Neutrophil (primary cell): ENCODE measurements around the gene GOLPH3.
"Not testable (repeated sequence)": the region's sequence is repeated elsewhere in the genome, so short reads cannot be mapped to it uniquely, and the experiment has no call there.

Experiments
- H3K27ac ChIP-seq: fragments of 200-600 bp; sonication (generic); 2 replicates; pipeline ENCODE4 v1.5.1; 2016; ENCODE audit warnings: mild to moderate bottlenecking, moderate library complexity
- H3K27me3 ChIP-seq: fragments of 200-600 bp; sonication (generic); 2 replicates; pipeline ENCODE4 v1.6.0; 2016; ENCODE audit warnings: mild to moderate bottlenecking
- H3K36me3 ChIP-seq: fragments of 200-600 bp; sonication (generic); 2 replicates; pipeline ENCODE4 v1.5.1; 2017
- H3K4me1 ChIP-seq, 2 experiments: fragments of 200-600 bp in 1 of 2; sonication (generic) in 1 of 2; 1 replicate in 1 of 2; 2 replicates in 1 of 2; pipeline versions ENCODE4 v1.5.1 to v1.6.1; 2013 to 2016; ENCODE audit warnings: low read depth in 1 of 2, low read length in 1 of 2, mild to moderate bottlenecking in 1 of 2, moderate library complexity in 1 of 2; ENCODE audit not compliant: control insufficient read depth in 1 of 2, insufficient read depth in 1 of 2
- H3K4me3 ChIP-seq, 2 experiments: fragments of 200-600 bp in 1 of 2; sonication (generic) in 1 of 2; 1 replicate in 1 of 2; 2 replicates in 1 of 2; pipeline ENCODE4 v1.5.1; 2013 to 2016; ENCODE audit warnings: low read depth in 1 of 2, low read length in 1 of 2, mild to moderate bottlenecking in 1 of 2, moderate library complexity in 1 of 2
- H3K9me3 ChIP-seq: fragments of 200-600 bp; sonication (generic); 2 replicates; pipeline ENCODE4 v1.5.1; 2016
- TF ChIP-seq, protein P1 (sequence below): fragments of 200-600 bp; sonication (generic); IDR thresholded peaks from 2 replicates; pipeline ENCODE4 v1.5.1; 2016; ENCODE audit warnings: antibody characterized with exemption

GOLPH3 gene

DNA sequence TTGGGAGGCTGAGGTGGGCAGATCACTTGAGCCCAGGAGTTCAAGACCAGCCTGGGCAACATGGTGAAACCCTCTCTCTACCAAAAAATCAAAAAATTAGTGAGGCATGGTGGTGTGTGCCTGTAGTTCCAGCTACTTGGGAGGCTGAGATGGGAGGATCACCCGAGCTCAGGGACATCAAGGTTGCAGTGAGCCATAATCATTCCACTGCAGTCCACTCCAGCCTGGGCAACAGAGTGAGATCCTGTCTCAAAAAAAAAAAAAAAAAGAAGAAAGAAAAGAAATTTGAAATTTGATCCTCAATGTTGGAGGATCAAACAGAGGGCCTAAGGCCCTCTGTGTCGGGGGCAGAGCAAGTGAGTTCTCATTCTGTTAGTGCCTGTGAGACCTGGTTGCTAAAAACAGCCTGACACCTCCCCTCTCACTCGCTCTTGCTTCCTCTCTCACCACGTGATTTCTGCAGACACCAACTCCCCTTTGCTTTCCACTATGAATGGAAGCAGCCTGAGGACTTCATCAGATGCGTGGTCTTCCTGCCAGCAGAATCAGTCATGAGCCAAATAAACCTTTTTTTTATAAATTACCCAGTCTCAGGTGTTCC is 8.4 kb upstream of the GOLPH3 start:
- Histone ChIP-seq H3K4me3 (no peak overlapping the region), H3K9me3 (no peaks in the 10 kb centered on the region), H3K36me3 (no peaks in the 10 kb centered on the region), H3K27ac (no peak overlapping the region), H3K27me3 (no peaks in the 10 kb centered on the region), H3K4me1 (no peaks in the 10 kb centered on the region)
- TF ChIP-seq, protein P1, sequence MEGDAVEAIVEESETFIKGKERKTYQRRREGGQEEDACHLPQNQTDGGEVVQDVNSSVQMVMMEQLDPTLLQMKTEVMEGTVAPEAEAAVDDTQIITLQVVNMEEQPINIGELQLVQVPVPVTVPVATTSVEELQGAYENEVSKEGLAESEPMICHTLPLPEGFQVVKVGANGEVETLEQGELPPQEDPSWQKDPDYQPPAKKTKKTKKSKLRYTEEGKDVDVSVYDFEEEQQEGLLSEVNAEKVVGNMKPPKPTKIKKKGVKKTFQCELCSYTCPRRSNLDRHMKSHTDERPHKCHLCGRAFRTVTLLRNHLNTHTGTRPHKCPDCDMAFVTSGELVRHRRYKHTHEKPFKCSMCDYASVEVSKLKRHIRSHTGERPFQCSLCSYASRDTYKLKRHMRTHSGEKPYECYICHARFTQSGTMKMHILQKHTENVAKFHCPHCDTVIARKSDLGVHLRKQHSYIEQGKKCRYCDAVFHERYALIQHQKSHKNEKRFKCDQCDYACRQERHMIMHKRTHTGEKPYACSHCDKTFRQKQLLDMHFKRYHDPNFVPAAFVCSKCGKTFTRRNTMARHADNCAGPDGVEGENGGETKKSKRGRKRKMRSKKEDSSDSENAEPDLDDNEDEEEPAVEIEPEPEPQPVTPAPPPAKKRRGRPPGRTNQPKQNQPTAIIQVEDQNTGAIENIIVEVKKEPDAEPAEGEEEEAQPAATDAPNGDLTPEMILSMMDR: no peak

DNA sequence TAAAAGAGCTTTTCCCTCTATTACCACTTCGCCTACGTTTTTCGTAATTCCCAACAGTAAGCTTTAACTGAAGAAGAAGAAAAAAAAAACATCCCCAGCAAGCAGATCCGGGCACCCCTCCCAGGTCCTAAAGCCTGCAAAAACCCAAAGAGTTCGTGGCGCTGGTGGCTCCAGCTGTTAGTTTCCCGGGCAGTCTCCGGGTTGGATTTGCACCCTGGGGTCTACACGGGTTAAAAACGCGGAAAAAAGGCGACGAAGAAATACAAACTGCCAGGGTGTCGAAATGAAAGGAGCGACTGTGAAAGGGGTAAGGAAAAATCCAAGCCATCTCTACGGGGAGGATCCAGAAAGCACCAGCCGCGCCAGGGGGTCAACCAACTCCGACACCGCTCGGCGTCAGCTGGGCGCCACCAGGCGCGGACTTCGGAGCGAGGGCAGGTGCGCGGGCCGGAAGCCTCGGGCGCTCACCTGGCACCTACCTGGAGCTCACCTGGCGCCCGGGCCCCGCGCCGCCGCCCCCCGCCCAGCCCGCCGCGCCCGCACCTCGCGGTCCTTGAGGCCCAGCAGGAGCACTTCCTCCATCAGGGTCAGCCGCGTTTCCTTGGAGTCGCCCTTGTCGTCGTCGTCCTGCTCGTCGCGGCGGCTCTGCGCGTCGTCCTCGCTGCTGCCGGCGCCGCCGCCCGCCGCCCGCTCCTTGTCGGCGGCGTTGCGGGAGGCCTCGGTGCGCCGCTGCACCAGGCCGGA is 680 bp downstream of the GOLPH3 start:
- Histone ChIP-seq H3K4me1 (peaks cover 27 to 31% of the 10 kb centered on the region in 2 experiments), H3K4me3 (peak overlapping the region; percentile 71 to 90), H3K27me3 (no peaks in the 10 kb centered on the region), H3K9me3 (no peaks in the 10 kb centered on the region), H3K36me3 (peaks cover 30% of the 10 kb centered on the region), H3K27ac (peak overlapping the region; percentile 99)
- TF ChIP-seq, protein P1: no peak

DNA sequence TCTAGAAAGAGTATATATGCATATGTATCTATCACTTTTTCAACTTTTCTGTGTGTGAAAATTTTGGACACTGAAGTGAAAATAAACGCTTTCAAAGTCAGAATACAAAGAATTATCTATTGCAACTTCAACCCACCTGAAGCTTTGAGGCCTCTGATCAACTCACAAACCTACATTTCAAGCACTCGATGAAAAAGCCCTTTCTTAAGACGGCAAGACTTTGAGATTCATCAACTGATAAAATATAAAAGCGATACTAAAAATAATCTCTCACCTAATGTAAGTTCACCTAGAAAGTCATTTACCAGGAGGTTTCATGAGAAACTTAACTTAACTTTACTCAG is 1.2 kb downstream of the GOLPH3 start:
- TF ChIP-seq, protein P1: no peak
- peaks cover 34% of the 10 kb centered on the region for H3K36me3 ChIP-seq
- no peaks in the 10 kb centered on the region for H3K9me3 ChIP-seq
- peak overlapping the region; percentile 99 for H3K27ac ChIP-seq
- no peaks in the 10 kb centered on the region for H3K27me3 ChIP-seq
- peaks cover 27 to 31% of the 10 kb centered on the region in 2 experiments for H3K4me1 ChIP-seq
- peak overlapping the region; percentile 71 to 90 for H3K4me3 ChIP-seq

DNA sequence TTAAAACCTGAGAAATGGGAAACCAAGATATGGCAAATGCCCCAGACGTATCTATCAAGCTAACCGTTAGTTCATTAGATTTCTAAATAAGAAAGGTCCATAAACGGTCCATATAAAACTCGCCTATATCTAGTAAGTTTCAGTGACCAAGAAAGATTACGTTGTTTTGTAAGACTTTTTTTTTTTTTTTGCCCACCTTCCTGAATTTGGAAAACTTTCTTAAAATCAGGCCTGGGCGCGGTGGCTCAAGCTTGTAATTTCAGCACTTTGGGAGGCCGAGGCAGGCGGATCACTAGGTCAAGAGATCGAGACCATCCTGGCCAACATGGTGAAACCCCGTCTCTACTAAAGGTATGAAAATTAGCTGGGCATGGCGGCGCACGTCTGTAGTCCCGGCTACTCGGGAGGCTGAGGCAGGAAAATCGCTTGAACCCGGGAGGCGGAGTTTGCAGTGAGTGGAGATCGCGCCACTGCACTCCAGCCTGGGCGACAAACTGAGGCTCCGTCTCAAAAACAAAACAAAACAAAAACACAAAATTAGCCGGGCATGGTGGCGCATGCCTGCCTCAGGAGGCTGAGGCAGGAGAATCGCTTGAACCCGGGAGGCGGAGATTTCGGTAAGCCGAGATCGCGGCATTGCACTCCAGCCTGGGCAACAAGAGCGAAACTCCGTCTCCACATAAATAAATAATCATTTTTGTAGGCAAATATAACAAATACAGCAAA is 1.8 kb downstream of the GOLPH3 start:
- not testable (repeated sequence) for H3K9me3 ChIP-seq, H3K27me3 ChIP-seq
- peaks cover 27 to 31% of the 10 kb centered on the region in 2 experiments for H3K4me1 ChIP-seq
- peak overlapping the region; percentile 71 to 90 for H3K4me3 ChIP-seq
- H3K27ac ChIP-seq: peak overlapping the region; percentile 99
- H3K36me3 ChIP-seq: peaks cover 39% of the 10 kb centered on the region

DNA sequence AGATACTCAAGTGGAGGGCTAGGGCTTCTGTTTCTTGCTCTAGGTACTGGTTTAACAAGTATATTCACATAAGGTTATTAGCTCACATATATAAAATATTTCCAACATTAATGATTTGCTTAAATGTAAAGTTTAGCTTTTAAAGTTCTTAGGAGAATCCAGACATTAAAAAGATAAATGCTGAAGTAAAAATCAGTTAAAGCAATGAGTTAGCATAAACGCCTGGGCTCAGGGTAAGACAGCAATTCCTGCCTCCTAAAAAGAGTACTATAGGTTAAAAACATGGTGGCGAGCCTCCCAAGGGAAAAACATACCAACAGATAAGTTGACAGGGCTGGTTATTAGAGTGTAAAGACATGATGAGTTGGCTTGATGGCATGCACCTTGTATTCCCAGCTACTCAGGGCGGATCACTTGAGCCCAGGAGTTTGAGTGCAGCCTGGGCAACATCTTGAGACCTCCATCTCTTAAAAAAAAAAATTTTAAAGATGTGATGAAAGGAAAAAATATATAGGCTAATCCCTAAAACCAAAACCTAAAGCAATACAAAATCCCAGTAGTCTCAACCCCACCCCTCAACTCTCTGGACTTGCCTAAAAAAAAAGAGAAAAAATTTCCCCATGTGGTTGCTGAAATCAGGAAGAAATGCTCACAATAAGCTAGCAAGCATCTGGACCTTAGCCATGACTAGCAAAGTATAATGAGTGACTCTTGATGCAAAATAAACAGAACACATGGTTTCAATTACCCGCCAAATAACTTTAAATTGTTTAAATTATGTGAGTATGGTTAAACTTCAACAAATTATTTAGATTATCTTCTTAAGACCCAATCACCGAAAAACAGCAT is 3.6 kb downstream of the GOLPH3 start:
- Histone ChIP-seq H3K9me3 (no peaks in the 10 kb centered on the region), H3K36me3 (peaks cover 42% of the 10 kb centered on the region), H3K4me1 (peaks cover 37 to 42% of the 10 kb centered on the region in 2 experiments), H3K27me3 (no peaks in the 10 kb centered on the region), H3K27ac (peak overlapping the region; percentile 25), H3K4me3 (no peak overlapping the region)
- TF ChIP-seq, protein P1: no peak
